SK-N-SH (cell line): ENCODE data around the gene KCNH8. TPM values are rescaled to one million over a fixed set of nuclear protein-coding genes. Genes with fewer than 3 reads are reported as not detected.

Experiments used
- CTCF ChIA-PET: fragments of 300-600, 350-600 bp; formaldehyde crosslinking; extraction: SDS; loops from one replicate; lab custom pipeline; 2021; lab: Yijun Ruan, JAX
- POLR2A ChIA-PET: fragments of 350-600 bp; sonication (Branson Sonifier 250); formaldehyde crosslinking; extraction: SDS; loops from one replicate; lab custom pipeline; 2020; ENCODE audit warnings: antibody characterized with exemption, inconsistent platforms; lab: Yijun Ruan, JAX
- DNase-seq: peaks from one replicate; pipeline ENCODE4 v3.0.0; 2012
- H2AFZ ChIP-seq: fragments of 200-600 bp; sonication (generic); 2 replicates; pipeline ENCODE4 v1.8.1; 2016; ENCODE audit warnings: antibody characterized with exemption, mild to moderate bottlenecking, low read depth
- H3F3A ChIP-seq: fragments of 200-600 bp; sonication (generic); replicated peaks from 2 replicates; pipeline ENCODE3; 2016; ENCODE audit warnings: antibody characterized with exemption, mild to moderate bottlenecking; ENCODE audit not compliant: insufficient read depth
- H3K27ac ChIP-seq, 2 experiments: fragments of 200-500 bp in 1 of 2; fragments of 200-600 bp in 1 of 2; sonication (Bioruptor generic) in 1 of 2; sonication (generic), shearing (Covaris generic) in 1 of 2; 2 replicates each; pipeline versions ENCODE4 v1.5.1 to v1.6.1; 2014 to 2016; ENCODE audit warnings: low read depth in 2 of 2, inconsistent platforms in 1 of 2, low read length in 1 of 2, mild to moderate bottlenecking in 1 of 2, mixed read lengths in 1 of 2
- H3K27me3 ChIP-seq: fragments of 200-600 bp; sonication (generic), shearing (Covaris generic); 2 replicates; pipeline ENCODE4 v1.6.1; 2016; ENCODE audit warnings: mixed run types; ENCODE audit not compliant: insufficient read depth
- H3K36me3 ChIP-seq, 2 experiments: fragments of 200-500 bp in 1 of 2; fragments of 200-600 bp in 1 of 2; sonication (Bioruptor generic) in 1 of 2; sonication (generic) in 1 of 2; replicated peaks in 1 of 2; 2 replicates each; pipeline versions ENCODE3 to v1.5.1; 2014 to 2016; ENCODE audit warnings: low read length in 1 of 2, mild to moderate bottlenecking in 1 of 2; ENCODE audit not compliant: insufficient read depth in 2 of 2, control insufficient read depth in 1 of 2
- H3K4me1 ChIP-seq, 2 experiments: fragments of 200-500 bp in 1 of 2; fragments of 200-600 bp in 1 of 2; sonication (Bioruptor generic) in 1 of 2; sonication (generic), shearing (Covaris generic) in 1 of 2; 2 replicates each; pipeline versions ENCODE4 v1.5.1 to v1.6.1; 2014 to 2016; ENCODE audit warnings: low read depth in 1 of 2, low read length in 1 of 2, mixed run types in 1 of 2; ENCODE audit not compliant: insufficient read depth in 2 of 2, control insufficient read depth in 1 of 2
- H3K4me2 ChIP-seq: fragments of 200-600 bp; sonication (generic), shearing (Covaris generic); 2 replicates; pipeline ENCODE4 v1.6.1; 2017; ENCODE audit warnings: mixed run types
- H3K4me3 ChIP-seq, 2 experiments: fragments of 200-500 bp in 1 of 2; fragments of 200-600 bp in 1 of 2; sonication (Bioruptor generic) in 1 of 2; sonication (generic), shearing (Covaris generic) in 1 of 2; 2 replicates each; pipeline versions ENCODE4 v1.5.1 to v1.8.1; 2014 to 2016; ENCODE audit warnings: low read depth in 2 of 2, inconsistent platforms in 1 of 2, low read length in 1 of 2, mild to moderate bottlenecking in 1 of 2, mixed read lengths in 1 of 2, moderate library complexity in 1 of 2
- H3K79me2 ChIP-seq: fragments of 200-600 bp; sonication (generic); 2 replicates; pipeline ENCODE4 v1.8.1; 2017; ENCODE audit warnings: mild to moderate bottlenecking; ENCODE audit not compliant: insufficient read depth
- H3K9ac ChIP-seq: fragments of 200-600 bp; sonication (generic); 2 replicates; pipeline ENCODE4 v1.6.1; 2017; ENCODE audit warnings: mixed run types
- H3K9me2 ChIP-seq: fragments of 200-600 bp; sonication (generic); 2 replicates; pipeline ENCODE4 v1.6.1; 2017; ENCODE audit warnings: mixed run types
- H3K9me3 ChIP-seq: fragments of 200-600 bp; sonication (generic); 2 replicates; pipeline ENCODE4 v1.6.1; 2017; ENCODE audit warnings: mixed run types, mild to moderate bottlenecking, moderate library complexity
- H4K20me1 ChIP-seq: fragments of 200-600 bp; sonication (generic); 2 replicates; pipeline ENCODE4 v1.6.1; 2017; ENCODE audit warnings: mild to moderate bottlenecking, mixed run types; ENCODE audit not compliant: insufficient read depth
- FOXJ3 ChIP-seq: sonication (generic); formaldehyde crosslinking; IDR thresholded peaks from 2 replicates; pipeline ENCODE4 v1.5.1; 2020; ENCODE audit warnings: mild to moderate bottlenecking, missing genetic modification reagents
- FOXM1 ChIP-seq: IDR thresholded peaks from 2 replicates; pipeline ENCODE4 v1.4.0; 2012; ENCODE audit warnings: low read depth, mild to moderate bottlenecking
- GABPA ChIP-seq: IDR thresholded peaks from 2 replicates; pipeline ENCODE4 v1.4.0; 2012; ENCODE audit warnings: low read depth, mild to moderate bottlenecking
- GATA2 ChIP-seq: sonication (generic); formaldehyde crosslinking; IDR thresholded peaks from 2 replicates; pipeline ENCODE4 v1.5.0; 2020; ENCODE audit warnings: mild to moderate bottlenecking, missing genetic modification reagents
- JUND ChIP-seq: IDR thresholded peaks from 2 replicates; pipeline ENCODE4 v1.4.0; 2012
- MEF2A ChIP-seq: IDR thresholded peaks from 2 replicates; pipeline ENCODE4 v1.4.0; 2012; ENCODE audit warnings: low read depth, borderline replicate concordance
- POLR2AphosphoS5 ChIP-seq: IDR thresholded peaks from 2 replicates; pipeline ENCODE4 v1.6.1; 2012; ENCODE audit warnings: low read depth, low read length
- RCOR1 ChIP-seq: fragments of 150-350 bp; IDR thresholded peaks from 2 replicates; pipeline ENCODE4 v1.6.1; 2017; ENCODE audit warnings: antibody characterized with exemption, low read length
- RFX5 ChIP-seq: IDR thresholded peaks from 2 replicates; pipeline ENCODE4 v1.6.1; 2012; ENCODE audit warnings: mild to moderate bottlenecking, improper control_type of control experiment, low read length
- SMC3 ChIP-seq: IDR thresholded peaks from 2 replicates; pipeline ENCODE4 v1.6.1; 2012; ENCODE audit warnings: low read depth, low read length, improper control_type of control experiment
- TAF1 ChIP-seq: IDR thresholded peaks from 2 replicates; pipeline ENCODE4 v1.6.1; 2012; ENCODE audit warnings: low read depth, mild to moderate bottlenecking, low read length, moderate library complexity, borderline replicate concordance
- YY1 ChIP-seq: IDR thresholded peaks from 2 replicates; pipeline ENCODE4 v1.4.0; 2012; ENCODE audit warnings: low read depth, mild to moderate bottlenecking
- WGBS: methylation state at CpG from one replicate; pipeline ENCODE4 v1.1.6; 2017; ENCODE audit warnings: low lambda C conversion rate; 5-methylcytosine and 5-hydroxymethylcytosine counted together
- polyA plus RNA-seq, 3 experiments: library from polyadenylated mRNA; depleted of rRNA; stranded (reverse); fragments of >200 nt; gene quantifications; 2 replicates each; pipeline ENCODE4 v1.2.3, GENCODE V29; 2012
- TF ChIP-seq, protein P1 (sequence below): fragments of 150-350 bp; IDR thresholded peaks from 2 replicates; pipeline ENCODE4 v1.6.1; 2017; ENCODE audit warnings: antibody characterized with exemption, low read length, low read depth, borderline replicate concordance
- TF ChIP-seq, protein P2 (sequence below): fragments of 150-350 bp; IDR thresholded peaks from 2 replicates; pipeline ENCODE4 v1.6.1; 2016; ENCODE audit warnings: mild to moderate bottlenecking, low read depth, low read length
- TF ChIP-seq, protein P3 (sequence below): IDR thresholded peaks from 2 replicates; pipeline ENCODE4 v1.4.0; 2012; ENCODE audit warnings: low read depth, borderline replicate concordance
- TF ChIP-seq, protein P4 (sequence below): IDR thresholded peaks from 2 replicates; pipeline ENCODE4 v1.4.0; 2012; ENCODE audit warnings: low read depth

The KCNH8 gene
- polyA plus RNA-seq, 1 of the 3 experiments (the other 2 are of a cell fraction), result 0.05 TPM

DNA sequence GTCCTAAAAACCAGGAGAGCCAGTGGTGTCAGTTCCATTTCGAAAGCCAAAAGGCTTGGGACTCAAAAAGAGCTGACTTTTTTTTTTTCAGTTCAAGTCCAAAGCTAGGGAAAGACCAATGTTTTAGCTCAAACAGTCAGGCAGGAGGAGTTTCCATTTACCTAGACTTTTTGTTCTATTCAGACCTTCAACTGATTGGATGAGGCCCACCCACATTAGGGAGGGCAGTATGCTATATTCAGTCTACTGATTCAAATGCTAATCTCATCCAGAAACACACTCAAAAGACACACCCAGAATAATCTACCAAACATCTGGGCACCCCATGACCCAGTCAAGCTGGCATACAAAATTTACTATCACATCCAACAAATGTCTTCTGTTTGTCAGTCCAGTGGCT is 374.0 kb downstream of the KCNH8 start:
- POLR2A ChIA-PET, result no interaction called here
- Histone ChIP-seq H3K4me3 (no peak overlapping the region), H3K27ac (no peak overlapping the region), H3K9ac (no peak overlapping the region), H3K27me3 (no peaks in the 10 kb centered on the region), H3K4me1 (peaks cover 0 to 3% of the 10 kb centered on the region in 2 experiments; a peak in 1 of 4 replicates), H3K9me3 (no peaks in the 10 kb centered on the region), H4K20me1 (no peaks in the 10 kb centered on the region), H2AFZ (no peak overlapping the region), H3K4me2 (no peak overlapping the region), H3K36me3 (no peaks in the 10 kb centered on the region), H3K79me2 (no peaks in the 10 kb centered on the region), H3F3A (no peaks in the 10 kb centered on the region), H3K9me2 (no peaks in the 10 kb centered on the region)
- CTCF ChIA-PET, result interaction anchor here (0.9 kb wide), 1 partner anchor 47 kb away, joined by 3 read pairs; no protein-coding TSS in a partner anchor
- 33% methylated on average over 1 of the region's 1 CpG for WGBS
- DNase-seq, result no peak
- TF ChIP-seq MEF2A, result no peak

DNA sequence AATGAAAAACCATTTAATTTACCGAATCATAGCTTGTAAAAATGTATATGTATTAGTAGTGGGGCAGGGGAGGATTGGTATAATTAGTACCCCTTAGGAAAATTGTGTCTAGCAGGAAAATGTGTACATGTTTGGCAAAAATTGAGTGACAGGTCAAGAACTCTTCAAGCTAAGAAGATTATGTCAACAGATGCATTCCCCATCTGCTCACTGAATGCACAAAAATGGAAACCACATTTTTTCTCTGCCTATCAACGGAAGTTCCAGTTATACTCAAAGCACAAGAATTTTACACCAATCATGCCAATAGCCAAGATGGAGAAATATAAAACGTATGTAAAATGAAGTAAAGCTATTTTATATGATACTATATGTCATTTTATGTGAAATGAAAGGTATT is 377.8 kb downstream of the KCNH8 start:
- POLR2A ChIA-PET, result no interaction called here
- Histone ChIP-seq H3K9me2 (no peaks in the 10 kb centered on the region), H3K27ac (no peak overlapping the region), H3K36me3 (no peaks in the 10 kb centered on the region), H3K9me3 (no peaks in the 10 kb centered on the region), H4K20me1 (no peaks in the 10 kb centered on the region), H3K9ac (no peak overlapping the region), H3K27me3 (no peaks in the 10 kb centered on the region), H3K4me3 (no peak overlapping the region), H3K4me2 (no peak overlapping the region), H3K4me1 (peaks cover 0 to 3% of the 10 kb centered on the region in 2 experiments; a peak in 1 of 4 replicates), H3K79me2 (no peaks in the 10 kb centered on the region), H2AFZ (no peak overlapping the region), H3F3A (no peaks in the 10 kb centered on the region)
- WGBS, result 28% methylated on average over 3 of the region's 3 CpGs
- TF ChIP-seq, protein P1, sequence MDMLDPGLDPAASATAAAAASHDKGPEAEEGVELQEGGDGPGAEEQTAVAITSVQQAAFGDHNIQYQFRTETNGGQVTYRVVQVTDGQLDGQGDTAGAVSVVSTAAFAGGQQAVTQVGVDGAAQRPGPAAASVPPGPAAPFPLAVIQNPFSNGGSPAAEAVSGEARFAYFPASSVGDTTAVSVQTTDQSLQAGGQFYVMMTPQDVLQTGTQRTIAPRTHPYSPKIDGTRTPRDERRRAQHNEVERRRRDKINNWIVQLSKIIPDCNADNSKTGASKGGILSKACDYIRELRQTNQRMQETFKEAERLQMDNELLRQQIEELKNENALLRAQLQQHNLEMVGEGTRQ, result no peak
- TF ChIP-seq SMC3 (no peak), GATA2 (CRISPR knock-in tag) (no peak), GABPA (no peak), RCOR1 (no peak), MEF2A (no peak), YY1 (no peak), JUND (no peak), POLR2AphosphoS5 (no peak)
- TF ChIP-seq, protein P2, sequence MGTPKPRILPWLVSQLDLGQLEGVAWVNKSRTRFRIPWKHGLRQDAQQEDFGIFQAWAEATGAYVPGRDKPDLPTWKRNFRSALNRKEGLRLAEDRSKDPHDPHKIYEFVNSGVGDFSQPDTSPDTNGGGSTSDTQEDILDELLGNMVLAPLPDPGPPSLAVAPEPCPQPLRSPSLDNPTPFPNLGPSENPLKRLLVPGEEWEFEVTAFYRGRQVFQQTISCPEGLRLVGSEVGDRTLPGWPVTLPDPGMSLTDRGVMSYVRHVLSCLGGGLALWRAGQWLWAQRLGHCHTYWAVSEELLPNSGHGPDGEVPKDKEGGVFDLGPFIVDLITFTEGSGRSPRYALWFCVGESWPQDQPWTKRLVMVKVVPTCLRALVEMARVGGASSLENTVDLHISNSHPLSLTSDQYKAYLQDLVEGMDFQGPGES, result no peak
- no peak for DNase-seq
- CTCF ChIA-PET, result interaction anchor here (0.8 kb wide), 1 partner anchor 9 kb away, joined by 3 read pairs; no protein-coding TSS in a partner anchor

DNA sequence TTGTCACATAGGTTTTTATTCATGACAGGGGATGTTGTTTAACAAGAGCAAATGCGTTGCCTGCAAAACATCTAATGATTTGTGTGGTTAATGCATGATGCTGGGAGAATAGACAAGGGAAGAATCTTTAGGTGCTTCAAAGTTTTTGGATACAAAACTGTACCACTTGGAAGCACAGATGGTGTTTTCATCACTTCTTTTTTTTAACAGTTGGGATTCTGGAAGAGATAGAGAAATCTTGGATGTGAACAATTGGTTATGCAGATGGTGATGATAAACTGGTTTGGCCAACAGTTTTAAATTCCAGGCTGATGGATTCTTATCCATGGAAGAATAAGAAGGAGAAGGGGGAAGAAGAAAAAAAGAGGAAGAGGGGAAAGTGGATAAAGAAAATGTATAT is 379.4 kb downstream of the KCNH8 start:
- POLR2A ChIA-PET, result no interaction called here
- no peak for DNase-seq
- TF ChIP-seq TAF1 (no peak), RCOR1 (no peak), SMC3 (no peak), FOXM1 (no peak), FOXJ3 (CRISPR knock-in tag) (no peak), RFX5 (no peak)
- TF ChIP-seq, protein P3, sequence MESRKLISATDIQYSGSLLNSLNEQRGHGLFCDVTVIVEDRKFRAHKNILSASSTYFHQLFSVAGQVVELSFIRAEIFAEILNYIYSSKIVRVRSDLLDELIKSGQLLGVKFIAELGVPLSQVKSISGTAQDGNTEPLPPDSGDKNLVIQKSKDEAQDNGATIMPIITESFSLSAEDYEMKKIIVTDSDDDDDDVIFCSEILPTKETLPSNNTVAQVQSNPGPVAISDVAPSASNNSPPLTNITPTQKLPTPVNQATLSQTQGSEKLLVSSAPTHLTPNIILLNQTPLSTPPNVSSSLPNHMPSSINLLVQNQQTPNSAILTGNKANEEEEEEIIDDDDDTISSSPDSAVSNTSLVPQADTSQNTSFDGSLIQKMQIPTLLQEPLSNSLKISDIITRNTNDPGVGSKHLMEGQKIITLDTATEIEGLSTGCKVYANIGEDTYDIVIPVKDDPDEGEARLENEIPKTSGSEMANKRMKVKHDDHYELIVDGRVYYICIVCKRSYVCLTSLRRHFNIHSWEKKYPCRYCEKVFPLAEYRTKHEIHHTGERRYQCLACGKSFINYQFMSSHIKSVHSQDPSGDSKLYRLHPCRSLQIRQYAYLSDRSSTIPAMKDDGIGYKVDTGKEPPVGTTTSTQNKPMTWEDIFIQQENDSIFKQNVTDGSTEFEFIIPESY, result no peak
- TF ChIP-seq, protein P4, sequence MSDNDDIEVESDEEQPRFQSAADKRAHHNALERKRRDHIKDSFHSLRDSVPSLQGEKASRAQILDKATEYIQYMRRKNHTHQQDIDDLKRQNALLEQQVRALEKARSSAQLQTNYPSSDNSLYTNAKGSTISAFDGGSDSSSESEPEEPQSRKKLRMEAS, result no peak

More for the DNA sequence above, 379.4 kb downstream of the KCNH8 start:
- CTCF ChIA-PET, result interaction anchor here (1.3 kb wide), 1 partner anchor 15 kb away, joined by 3 read pairs; no protein-coding TSS in a partner anchor
- H3K27me3 ChIP-seq, result no peaks in the 10 kb centered on the region
- H2AFZ ChIP-seq, result no peak overlapping the region
- no peaks in the 10 kb centered on the region for H3K36me3 ChIP-seq
- H3K9ac ChIP-seq, result no peak overlapping the region
- H4K20me1 ChIP-seq, result no peaks in the 10 kb centered on the region
- H3K27ac ChIP-seq, result no peak overlapping the region
- H3K4me2 ChIP-seq, result no peak overlapping the region
- no peaks in the 10 kb centered on the region for H3F3A ChIP-seq
- WGBS, result 20% methylated on average over 1 of the region's 1 CpG
- H3K4me3 ChIP-seq, result no peak overlapping the region
- H3K4me1 ChIP-seq, result peaks cover 0 to 3% of the 10 kb centered on the region in 2 experiments; a peak in 1 of 4 replicates
- H3K9me2 ChIP-seq, result no peaks in the 10 kb centered on the region
- no peaks in the 10 kb centered on the region for H3K79me2 ChIP-seq
- H3K9me3 ChIP-seq, result no peaks in the 10 kb centered on the region
